Endothelial cell of umbilical vein (primary cell): ENCODE measurements around the gene SUPT4H1. TPM values are rescaled to one million over a fixed set of nuclear protein-coding genes. Genes with fewer than 3 reads are reported as not detected.

ENCODE experiments used
- BruUV-seq: library from RNA; stranded (reverse); fragments of 400-500 nt; replicated peaks from 2 replicates; lab custom pipeline; 2021; lab: Mats Ljungman, UMichigan
- CTCF ChIA-PET: fragments of 300-600, 350-600 bp; sonication (Branson Sonifier 250); formaldehyde crosslinking; loops from one replicate; lab custom pipeline; 2021; ENCODE audit warnings: antibody characterized with exemption, inconsistent platforms; lab: Charles Lee
- POLR2A ChIA-PET: fragments of 300-600, 350-600 bp; sonication (Branson Sonifier 250); formaldehyde crosslinking; loops from one replicate; lab custom pipeline; 2021; ENCODE audit warnings: antibody characterized with exemption, inconsistent platforms; lab: Charles Lee
- DNase-seq: peaks from one replicate; pipeline ENCODE4 v3.0.0-alpha.2; 2011; ENCODE audit warnings: low read depth, low spot score
- FAIRE-seq: peaks from 2 replicates; lab custom pipeline; 2011; peaks lifted over from hg19 to GRCh38; lab: Jason Lieb, UNC
- H2AFZ ChIP-seq: 2 replicates; pipeline ENCODE4 v1.6.0; 2012; ENCODE audit warnings: low read depth, low read length, control low read depth, inconsistent platforms
- H3K27ac ChIP-seq: 2 replicates; pipeline ENCODE4 v1.5.1; 2011; ENCODE audit warnings: low read depth, mild to moderate bottlenecking, control low read depth, low read length, moderate library complexity; ENCODE audit not compliant: insufficient read depth
- H3K27me3 ChIP-seq, 2 experiments: 2 replicates each; pipeline versions ENCODE4 v1.6.0 to v1.6.1; 2011; ENCODE audit warnings: low read length in 2 of 2, mixed read lengths in 1 of 2; ENCODE audit not compliant: control insufficient read depth in 2 of 2, insufficient read depth in 2 of 2
- H3K36me3 ChIP-seq, 2 experiments: 2 replicates in 1 of 2; 3 replicates in 1 of 2; pipeline ENCODE4 v1.5.1; 2011; ENCODE audit warnings: low read length in 2 of 2, mild to moderate bottlenecking in 1 of 2, moderate library complexity in 1 of 2; ENCODE audit not compliant: control insufficient read depth in 2 of 2, insufficient read depth in 2 of 2; ENCODE audit errors: extremely low read depth in 1 of 2
- H3K4me1 ChIP-seq: 3 replicates; pipeline ENCODE4 v1.5.1; 2011; ENCODE audit warnings: mild to moderate bottlenecking, low read length; ENCODE audit not compliant: control insufficient read depth, insufficient read depth; ENCODE audit errors: extremely low read depth
- H3K4me2 ChIP-seq: 2 replicates; pipeline ENCODE4 v1.6.1; 2011; ENCODE audit warnings: low read length, control low read depth, mixed read lengths; ENCODE audit not compliant: insufficient read depth
- H3K4me3 ChIP-seq, 3 experiments: fragments of 200-600 bp in 1 of 3; sonication (generic), shearing (Covaris generic) in 1 of 3; replicated peaks in 1 of 3; 2 replicates each; pipeline ENCODE4 v1.5.1; 2011 to 2016; ENCODE audit warnings: control low read depth in 3 of 3, low read length in 3 of 3, mild to moderate bottlenecking in 2 of 3, inconsistent platforms in 1 of 3, low read depth in 1 of 3, moderate library complexity in 1 of 3; ENCODE audit not compliant: insufficient read depth in 1 of 3
- H3K79me2 ChIP-seq: 2 replicates; pipeline ENCODE4 v1.6.0; 2012; ENCODE audit warnings: low read length, inconsistent platforms; ENCODE audit not compliant: control insufficient read depth, insufficient read depth
- H3K9ac ChIP-seq: replicated peaks from 2 replicates; pipeline ENCODE3; 2011; ENCODE audit warnings: low read length, control low read depth; ENCODE audit not compliant: insufficient read depth; ENCODE audit errors: extremely low read depth
- H3K9me1 ChIP-seq: replicated peaks from 3 replicates; pipeline ENCODE4 v1.6.0; 2011; ENCODE audit warnings: mild to moderate bottlenecking, low read length; ENCODE audit not compliant: control insufficient read depth, insufficient read depth; ENCODE audit errors: extremely low read depth
- H3K9me3 ChIP-seq: replicated peaks from 2 replicates; pipeline ENCODE4 v1.5.1; 2012; ENCODE audit warnings: low read length, inconsistent platforms; ENCODE audit not compliant: control insufficient read depth, insufficient read depth
- H4K20me1 ChIP-seq: replicated peaks from 2 replicates; pipeline ENCODE3; 2011; ENCODE audit warnings: mild to moderate bottlenecking, low read length; ENCODE audit not compliant: control insufficient read depth, insufficient read depth; ENCODE audit errors: extremely low read depth
- EZH2 ChIP-seq: IDR thresholded peaks from 2 replicates; pipeline ENCODE4 v1.6.1; 2012; ENCODE audit warnings: borderline replicate concordance, low read depth, mild to moderate bottlenecking, moderate library complexity, low read length, inconsistent platforms; ENCODE audit not compliant: severe bottlenecking
- FOS ChIP-seq: IDR thresholded peaks from 2 replicates; pipeline ENCODE4 v1.6.1; 2011; ENCODE audit warnings: mild to moderate bottlenecking, low read length, moderate library complexity, borderline replicate concordance; ENCODE audit not compliant: insufficient read depth
- GATA2 ChIP-seq: IDR thresholded peaks from 2 replicates; pipeline ENCODE4 v1.7.0; 2011; ENCODE audit warnings: low read depth, mild to moderate bottlenecking, moderate library complexity, mixed read lengths, low read length; ENCODE audit not compliant: insufficient read length, insufficient read depth
- JUN ChIP-seq: IDR thresholded peaks from 2 replicates; pipeline ENCODE4 v1.6.1; 2011; ENCODE audit warnings: borderline replicate concordance, low read depth; ENCODE audit not compliant: insufficient read length, insufficient read depth
- MYC ChIP-seq: IDR thresholded peaks from one replicate; pipeline ENCODE4 v1.6.1; 2011; ENCODE audit warnings: mild to moderate bottlenecking, low read depth, low read length
- POLR2A ChIP-seq: IDR thresholded peaks from 2 replicates; pipeline ENCODE4 v1.6.1; 2012; ENCODE audit warnings: low read depth, mild to moderate bottlenecking, control low read depth, low read length
- POLR2AphosphoS5 ChIP-seq: IDR thresholded peaks from 2 replicates; pipeline ENCODE4 v1.6.1; 2012; ENCODE audit warnings: low read depth, mild to moderate bottlenecking, control low read depth, low read length, moderate library complexity; ENCODE audit not compliant: insufficient read depth
- dilution Hi-C: fragments of 300-500 bp; cut with MboI; formaldehyde crosslinking; loops from one replicate; pipeline ENCODE4 v1.15.0; 2019; ENCODE audit warnings: low sequenced_read_pairs; ENCODE audit not compliant: extremely low pct_ligation_motif_present
- intact Hi-C: fragments of 100-400 bp; cut with micrococcal nuclease; formaldehyde crosslinking; loops from one replicate; pipeline ENCODE4 v1.10.0; 2022
- polyA plus RNA-seq, 4 experiments: library from polyadenylated mRNA; depleted of rRNA in 3 of 4; stranded (reverse) in 3 of 4; unstranded in 1 of 4; fragments of >200 nt; gene quantifications; 2 replicates each; pipeline versions ENCODE4 v1.2.1 to v1.2.3, GENCODE V29; 2011 to 2012; ENCODE audit warnings: missing spikeins in 1 of 4
- total RNA-seq: library from RNA; stranded (reverse); gene quantifications from 2 replicates; pipeline ENCODE4 v1.2.3, GENCODE V29; 2021
- TF ChIP-seq, protein P1 (sequence below): IDR thresholded peaks from 2 replicates; pipeline ENCODE4 v1.6.1; 2011; ENCODE audit not compliant: insufficient read depth, insufficient read length
- TF ChIP-seq, protein P2 (sequence below), 2 donors: IDR thresholded peaks; 1 replicate in 1 of 2; 2 replicates in 1 of 2; pipeline ENCODE4 v1.5.1; 2011; ENCODE audit warnings: low read length in 2 of 2, mild to moderate bottlenecking in 2 of 2, moderate library complexity in 2 of 2, control low read depth in 1 of 2, inconsistent platforms in 1 of 2, low read depth in 1 of 2; ENCODE audit not compliant: insufficient read depth in 1 of 2; ENCODE audit errors: extremely low read depth in 1 of 2

Gene SUPT4H1
- total and polyA plus RNA-seq, 2 donors (not counting 3 experiments of a cell fraction or from before 2014, with no cell fraction given) = 77.5 to 154 TPM

DNA sequence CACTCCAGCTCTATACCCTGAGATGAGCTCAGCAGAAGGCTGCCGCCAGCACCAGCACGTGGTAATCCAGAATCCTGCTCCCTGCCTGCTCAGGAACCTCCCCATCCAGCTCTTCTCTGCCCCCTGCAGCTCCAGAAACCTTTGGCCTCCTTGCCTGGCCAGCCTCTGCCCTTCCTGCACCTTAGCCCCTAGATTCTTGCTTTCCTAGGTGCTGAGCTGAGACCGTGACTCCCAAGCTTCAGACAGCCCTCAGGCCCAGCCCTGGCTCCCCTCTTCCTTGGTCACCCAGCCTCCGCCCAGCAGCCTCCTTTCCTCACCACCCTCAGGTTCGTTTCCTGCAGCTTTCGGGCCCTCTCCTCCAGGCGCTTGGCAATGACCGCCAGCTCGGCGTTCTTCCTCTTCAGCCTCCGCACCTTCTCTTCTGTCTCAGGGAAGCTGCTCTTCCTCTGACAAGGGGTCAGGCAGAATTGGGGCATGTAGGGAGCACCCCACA is 26.0 kb downstream of the SUPT4H1 start:
- intact Hi-C loops = no loop called here
- POLR2A ChIA-PET = no interaction called here
- no TSS peak for BruUV-seq

More for the DNA sequence above, 26.0 kb downstream of the SUPT4H1 start:
- Histone ChIP-seq H3K4me1 (no peaks in the 10 kb centered on the region), H3K27me3 (peaks cover 23 to 25% of the 10 kb centered on the region in 2 experiments), H3K4me2 (no peak overlapping the region), H3K9me3 (no peaks in the 10 kb centered on the region), H2AFZ (no peak overlapping the region), H3K79me2 (no peaks in the 10 kb centered on the region), H3K36me3 (no peaks in the 10 kb centered on the region), H3K4me3 (no peak overlapping the region), H3K9me1 (no peaks in the 10 kb centered on the region), H3K27ac (no peak overlapping the region), H3K9ac (no peak overlapping the region), H4K20me1 (no peaks in the 10 kb centered on the region)
- TF ChIP-seq JUN (no peak), GATA2 (no peak), POLR2A (no peak), EZH2 (no peak), MYC (no peak), FOS (no peak), POLR2AphosphoS5 (no peak)
- TF ChIP-seq, protein P1, sequence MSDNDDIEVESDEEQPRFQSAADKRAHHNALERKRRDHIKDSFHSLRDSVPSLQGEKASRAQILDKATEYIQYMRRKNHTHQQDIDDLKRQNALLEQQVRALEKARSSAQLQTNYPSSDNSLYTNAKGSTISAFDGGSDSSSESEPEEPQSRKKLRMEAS = no peak
- TF ChIP-seq, protein P2, sequence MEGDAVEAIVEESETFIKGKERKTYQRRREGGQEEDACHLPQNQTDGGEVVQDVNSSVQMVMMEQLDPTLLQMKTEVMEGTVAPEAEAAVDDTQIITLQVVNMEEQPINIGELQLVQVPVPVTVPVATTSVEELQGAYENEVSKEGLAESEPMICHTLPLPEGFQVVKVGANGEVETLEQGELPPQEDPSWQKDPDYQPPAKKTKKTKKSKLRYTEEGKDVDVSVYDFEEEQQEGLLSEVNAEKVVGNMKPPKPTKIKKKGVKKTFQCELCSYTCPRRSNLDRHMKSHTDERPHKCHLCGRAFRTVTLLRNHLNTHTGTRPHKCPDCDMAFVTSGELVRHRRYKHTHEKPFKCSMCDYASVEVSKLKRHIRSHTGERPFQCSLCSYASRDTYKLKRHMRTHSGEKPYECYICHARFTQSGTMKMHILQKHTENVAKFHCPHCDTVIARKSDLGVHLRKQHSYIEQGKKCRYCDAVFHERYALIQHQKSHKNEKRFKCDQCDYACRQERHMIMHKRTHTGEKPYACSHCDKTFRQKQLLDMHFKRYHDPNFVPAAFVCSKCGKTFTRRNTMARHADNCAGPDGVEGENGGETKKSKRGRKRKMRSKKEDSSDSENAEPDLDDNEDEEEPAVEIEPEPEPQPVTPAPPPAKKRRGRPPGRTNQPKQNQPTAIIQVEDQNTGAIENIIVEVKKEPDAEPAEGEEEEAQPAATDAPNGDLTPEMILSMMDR (IDR thresholded peaks at IDR 0.05; ENCODE audit: extremely low read depth in 1 of 2, insufficient read depth in 1 of 2, low read depth in 1 of 2, low read length in 2 of 2) = no peak
- FAIRE-seq (no peak), DNase-seq (no peak)
- CTCF ChIA-PET = interaction anchor here (1.3 kb wide), 1 partner anchor 9 kb away, joined by 8 read pairs; no protein-coding TSS in a partner anchor
- dilution Hi-C loops = no loop called here
